Heart left ventricle (tissue), 16 donors: Measurements from ENCODE around the gene CPXM2. TPM values are rescaled to one million over a fixed set of nuclear protein-coding genes. Genes with fewer than 3 reads are reported as not detected.

Experiments
- ATAC-seq, 4 donors: fragments of 200-7000 bp; cut with Tn5 transposase; one replicate each; pipeline ENCODE4 v1.9.1; 2020 to 2022; ENCODE audit warnings: moderate library complexity in 4 of 4, mild to moderate bottlenecking in 3 of 4, moderate number of reproducible peaks in 1 of 4
- DNase-seq, 5 donors: peaks; one replicate each; pipeline ENCODE4 v3.0.0-alpha.2; 2020
- H3K27ac ChIP-seq, 12 donors: fragments of 200-600 bp; sonication (generic) in 4 of 12; one replicate each; pipeline versions ENCODE4 v1.5.0 to v1.8.0; 2016 to 2022; ENCODE audit warnings: mild to moderate bottlenecking in 2 of 12
- H3K27me3 ChIP-seq, 9 donors: fragments of 200-600 bp; sonication (generic) in 2 of 9; one replicate each; pipeline versions ENCODE4 v1.5.1 to v1.8.0; 2016 to 2022; ENCODE audit warnings: mild to moderate bottlenecking in 3 of 9
- H3K36me3 ChIP-seq, 9 donors: fragments of 200-600 bp; sonication (generic) in 2 of 9; one replicate each; pipeline versions ENCODE4 v1.5.0 to v1.8.0; 2018 to 2022; ENCODE audit warnings: mild to moderate bottlenecking in 2 of 9
- H3K4me1 ChIP-seq, 12 donors: fragments of 200-600 bp; sonication (generic) in 4 of 12; one replicate each; pipeline versions ENCODE4 v1.5.0 to v1.8.0; 2016 to 2022; ENCODE audit warnings: mild to moderate bottlenecking in 3 of 12
- H3K4me3 ChIP-seq, 12 donors: fragments of 200-600 bp; sonication (generic) in 4 of 12; one replicate each; pipeline versions ENCODE4 v1.5.0 to v1.8.0; 2017 to 2022; ENCODE audit warnings: mild to moderate bottlenecking in 9 of 12, moderate library complexity in 4 of 12
- H3K9me3 ChIP-seq, 12 donors: fragments of 200-600 bp; sonication (generic) in 4 of 12; one replicate each; pipeline versions ENCODE4 v1.5.0 to v1.8.0; 2016 to 2022; ENCODE audit warnings: mild to moderate bottlenecking in 1 of 12
- POLR2A ChIP-seq, 2 donors: fragments of 450-650 bp; IDR thresholded peaks; one replicate each; pipeline ENCODE4 v1.6.1; 2017; ENCODE audit warnings: antibody characterized with exemption in 2 of 2, mild to moderate bottlenecking in 2 of 2, moderate library complexity in 2 of 2
- WGBS, 4 donors: extraction: QIAGEN DNeasy Blood & Tissue Kit in 2 of 4; methylation state at CpG; one replicate each; pipeline versions ENCODE4 v1.1.5 to v1.1.7; 2013 to 2018; 5-methylcytosine and 5-hydroxymethylcytosine counted together
- intact Hi-C, 10 donors: fragments of 100-400 bp; cut with DNase I; formaldehyde crosslinking; loops; one replicate each; pipeline versions ENCODE4 v1.11.1 to v1.14.2; 2022
- polyA plus RNA-seq, 2 donors: library from polyadenylated mRNA; stranded (reverse); fragments of 200-250 nt; gene quantifications; one replicate each; pipeline ENCODE4 v1.2.3, GENCODE V29; 2013
- total RNA-seq, 9 donors: library from RNA; depleted of rRNA in 2 of 9; stranded (reverse); fragments of >200 nt in 2 of 9; fragmentation: NEBNext Ultra II Directional in 3 of 9; extraction: Animal tissue kit (Norgen Biotek cat#: 25700) in 3 of 9; gene quantifications; one replicate each; pipeline versions ENCODE4 v1.1.0 to v1.2.4, GENCODE V29; 2016 to 2023
- TF ChIP-seq, protein P1 (sequence below), 12 donors: fragments of 200-600 bp; sonication (generic) in 4 of 12; IDR thresholded peaks; one replicate each; pipeline versions ENCODE4 v1.5.0 to v1.8.0; 2018 to 2022; ENCODE audit warnings: antibody characterized with exemption in 12 of 12, mild to moderate bottlenecking in 5 of 12
- donor health status: ischemic (EF 13 %, LVEDD 7.1; RV severe dilation, severe dysfunction).
- donor health status: healthy with polysubstance abuse.
- donor health status: DM: no; HTN: yes; CAD: no.
- donor health status: DM: no; HTN: no; CAD: no.
- donor health status: ischemic (EF 25% LVEDD 6.9; RV normal size, moderate dysfunction).
- donor health status: ischemic (EF 25% LVEDD 5.7; RV mildly dilated, moderate dysfunction).
- donor health status: healthy.
- donor health status: DM: yes; HTN: yes; CAD: no.
- donor health status: ischemic (EF 35%, LVEDD 5.7; RV mildly dilated, moderate dysfunction).
- donor health status: nonischemic (EF 11% LVEDD 7.7; RV severe dilation, severe dysfunction).
- donor health status: DM: yes; HTN: yes; CAD: no.
- donor health status: PGD.
- donor health status: ischemic (EF 29% LVEDD 5.4; RV normal size, mild dysfunction).
- donor health status: nonischemic (EF 23%, LVEDD 6.1; RV moderate dilation, normal function).

Gene CPXM2
- total and polyA plus RNA-seq, 11 donors: 1.1 to 23.2 (median 4.2) TPM

DNA sequence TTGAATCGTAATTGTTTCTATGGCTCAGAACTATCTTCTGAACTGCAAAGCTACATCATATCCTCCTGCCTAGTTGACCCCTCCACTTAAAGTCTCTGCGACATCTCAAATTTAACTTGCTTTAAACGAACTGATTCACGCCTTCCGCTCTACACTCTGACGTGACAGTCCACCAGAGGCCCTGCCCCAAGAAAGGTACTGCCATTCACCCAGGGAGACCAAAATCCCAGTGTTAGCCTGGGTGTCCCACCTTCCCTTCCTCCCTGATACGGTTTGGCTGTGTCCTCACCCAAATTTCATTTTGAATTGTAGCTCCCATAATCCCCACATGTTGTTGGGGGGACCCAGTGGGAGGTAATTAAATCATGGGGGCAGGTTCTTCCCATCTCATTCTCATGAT, 90.8 kb downstream of the CPXM2 start:
- Histone ChIP-seq H3K27me3 (peaks cover 0 to 3% (median 0%) of the 10 kb centered on the region in 9 donors), H3K4me3 (no peak overlapping the region), H3K9me3 (no peaks in the 10 kb centered on the region), H3K4me1 (peaks cover 0 to 11% (median 1%) of the 10 kb centered on the region in 12 donors), H3K27ac (peak overlapping the region in 4 of 12 donors; percentile 37 to 75 (median 64)), H3K36me3 (peaks cover 0 to 5% (median 0%) of the 10 kb centered on the region in 9 donors)
- WGBS, 4 donors: 65 to 74% (median 68%) methylated on average over 7 of the region's 7 CpGs
- DNase-seq: no peak
- TF ChIP-seq, protein P1, sequence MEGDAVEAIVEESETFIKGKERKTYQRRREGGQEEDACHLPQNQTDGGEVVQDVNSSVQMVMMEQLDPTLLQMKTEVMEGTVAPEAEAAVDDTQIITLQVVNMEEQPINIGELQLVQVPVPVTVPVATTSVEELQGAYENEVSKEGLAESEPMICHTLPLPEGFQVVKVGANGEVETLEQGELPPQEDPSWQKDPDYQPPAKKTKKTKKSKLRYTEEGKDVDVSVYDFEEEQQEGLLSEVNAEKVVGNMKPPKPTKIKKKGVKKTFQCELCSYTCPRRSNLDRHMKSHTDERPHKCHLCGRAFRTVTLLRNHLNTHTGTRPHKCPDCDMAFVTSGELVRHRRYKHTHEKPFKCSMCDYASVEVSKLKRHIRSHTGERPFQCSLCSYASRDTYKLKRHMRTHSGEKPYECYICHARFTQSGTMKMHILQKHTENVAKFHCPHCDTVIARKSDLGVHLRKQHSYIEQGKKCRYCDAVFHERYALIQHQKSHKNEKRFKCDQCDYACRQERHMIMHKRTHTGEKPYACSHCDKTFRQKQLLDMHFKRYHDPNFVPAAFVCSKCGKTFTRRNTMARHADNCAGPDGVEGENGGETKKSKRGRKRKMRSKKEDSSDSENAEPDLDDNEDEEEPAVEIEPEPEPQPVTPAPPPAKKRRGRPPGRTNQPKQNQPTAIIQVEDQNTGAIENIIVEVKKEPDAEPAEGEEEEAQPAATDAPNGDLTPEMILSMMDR (IDR thresholded peaks at IDR 0.05): no peak
- TF ChIP-seq POLR2A (IDR thresholded peaks at IDR 0.05): no peak
- intact Hi-C loops: no loop called here
- no peak for ATAC-seq

DNA sequence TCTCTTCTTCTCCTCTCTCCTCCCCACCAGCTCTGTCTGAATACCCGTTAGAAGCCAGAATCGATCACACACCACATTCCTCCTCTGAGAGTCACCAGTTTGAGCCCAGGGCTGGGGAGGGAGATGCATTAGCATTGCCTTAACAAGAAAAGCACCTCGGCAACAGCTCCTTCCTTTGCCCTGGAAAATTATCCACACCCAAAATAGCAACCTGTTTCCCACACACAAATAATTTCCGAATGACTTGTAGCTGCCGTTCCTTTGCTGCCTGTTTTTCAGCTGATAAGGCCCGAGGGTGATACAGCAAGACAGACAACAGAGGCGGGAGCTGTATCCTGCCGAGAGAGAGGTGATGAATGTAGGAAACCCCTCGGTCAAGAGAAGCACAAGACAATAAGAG, 91.3 kb downstream of the CPXM2 start:
- DNase-seq (peak in 2 of 5 donors; percentile 10 to 37), ATAC-seq (peak; percentile 51 to 95 (median 78))
- peaks cover 0 to 5% (median 0%) of the 10 kb centered on the region in 9 donors for H3K36me3 ChIP-seq
- peaks cover 0 to 3% (median 0%) of the 10 kb centered on the region in 9 donors for H3K27me3 ChIP-seq
- 1 to 5% (median 3%) methylated on average over 9 of the region's 9 CpGs for WGBS, 4 donors
- H3K4me3 ChIP-seq: no peak overlapping the region
- peaks cover 0 to 11% (median 1%) of the 10 kb centered on the region in 12 donors for H3K4me1 ChIP-seq
- H3K9me3 ChIP-seq: no peaks in the 10 kb centered on the region
- TF ChIP-seq, protein P1 (IDR thresholded peaks at IDR 0.05): no peak
- no peak for TF ChIP-seq POLR2A (IDR thresholded peaks at IDR 0.05)
- intact Hi-C loops: no loop called here
- H3K27ac ChIP-seq: peak overlapping the region in 7 of 12 donors; percentile 15 to 75 (median 37)

DNA sequence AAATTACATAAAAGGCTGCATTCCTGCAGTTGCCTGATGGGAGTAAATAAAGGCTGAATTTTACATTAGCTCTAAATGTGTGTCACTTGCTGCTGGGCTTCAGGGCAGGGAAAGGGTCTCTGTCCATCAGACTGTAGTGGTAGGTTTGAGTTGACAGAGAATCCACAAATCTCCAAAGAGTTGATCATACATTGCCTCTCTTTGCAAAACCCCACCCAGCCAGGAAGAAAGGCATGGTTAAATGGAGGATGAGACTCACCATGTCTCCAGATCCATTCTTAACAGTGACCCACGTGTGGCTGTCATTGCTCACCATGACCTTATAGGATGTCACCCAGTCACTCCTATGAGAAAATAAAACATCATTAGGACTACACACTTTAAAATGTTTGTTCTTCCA, 92.8 kb downstream of the CPXM2 start:
- TF ChIP-seq, protein P1 (IDR thresholded peaks at IDR 0.05): no peak
- TF ChIP-seq POLR2A (IDR thresholded peaks at IDR 0.05): no peak
- intact Hi-C loops: no loop called here
- 69 to 85% (median 81%) methylated on average over 1 of the region's 1 CpG for WGBS, 4 donors
- Histone ChIP-seq H3K9me3 (no peaks in the 10 kb centered on the region), H3K36me3 (peaks cover 0 to 5% (median 0%) of the 10 kb centered on the region in 9 donors), H3K27me3 (peaks cover 0 to 3% (median 0%) of the 10 kb centered on the region in 9 donors), H3K4me1 (peaks cover 0 to 11% (median 1%) of the 10 kb centered on the region in 12 donors), H3K27ac (no peak overlapping the region), H3K4me3 (no peak overlapping the region)
- no peak for ATAC-seq
- DNase-seq: no peak

DNA sequence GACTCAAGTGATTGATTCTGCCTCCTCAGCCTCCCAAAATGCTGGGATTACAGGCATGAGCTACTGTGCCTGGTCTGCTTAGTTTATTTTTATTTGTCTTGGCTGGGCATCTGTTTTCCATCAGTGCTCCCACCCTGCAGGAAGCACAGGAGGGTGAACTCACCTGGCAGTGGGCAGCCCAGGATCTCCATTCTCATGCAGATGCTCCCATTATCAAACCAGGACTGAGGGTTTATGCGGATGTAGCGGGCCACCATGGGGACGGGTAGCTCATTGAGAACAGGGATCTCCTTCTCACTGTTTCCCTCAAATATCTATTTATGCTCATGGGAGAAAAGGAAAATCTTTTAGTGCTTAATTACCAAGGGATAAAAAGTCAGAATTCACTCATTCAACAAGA, 93.8 kb downstream of the CPXM2 start:
- ATAC-seq: no peak
- no peaks in the 10 kb centered on the region for H3K9me3 ChIP-seq
- H3K27ac ChIP-seq: peak overlapping the region in 1 of 12 donors; percentile 17
- intact Hi-C loops: no loop called here
- no peak for TF ChIP-seq POLR2A (IDR thresholded peaks at IDR 0.05)
- TF ChIP-seq, protein P1 (IDR thresholded peaks at IDR 0.05): no peak
- H3K4me1 ChIP-seq: peaks cover 0 to 11% (median 1%) of the 10 kb centered on the region in 12 donors
- H3K4me3 ChIP-seq: no peak overlapping the region
- 82 to 93% (median 86%) methylated on average over 3 of the region's 3 CpGs for WGBS, 4 donors
- peaks cover 0 to 5% (median 0%) of the 10 kb centered on the region in 9 donors for H3K36me3 ChIP-seq
- H3K27me3 ChIP-seq: peaks cover 0 to 3% (median 0%) of the 10 kb centered on the region in 9 donors
- DNase-seq: no peak
